Parathyroid adenoma (tissue), 2 donors: Measurements from ENCODE around the gene DSCAM.

Source experiments
- H2AFZ ChIP-seq: fragments of 300-600 bp; sonication (generic); one replicate; pipeline ENCODE4 v1.7.0; 2017; ENCODE audit warnings: antibody characterized with exemption, mild to moderate bottlenecking
- H3K27ac ChIP-seq: fragments of 300-600 bp; sonication (generic); one replicate; pipeline ENCODE4 v1.7.0; 2017
- H3K27me3 ChIP-seq: fragments of 300-600 bp; sonication (generic); one replicate; pipeline ENCODE4 v1.7.0; 2017; ENCODE audit warnings: low read length; ENCODE audit not compliant: control insufficient read depth, insufficient read depth
- H3K36me3 ChIP-seq: fragments of 300-600 bp; sonication (generic); one replicate; pipeline ENCODE4 v1.7.0; 2017; ENCODE audit warnings: low read length; ENCODE audit not compliant: control insufficient read depth, insufficient read depth
- H3K4me1 ChIP-seq: fragments of 300-600 bp; sonication (generic); one replicate; pipeline ENCODE4 v1.7.0; 2017; ENCODE audit warnings: control low read depth
- H3K4me2 ChIP-seq: fragments of 300-600 bp; sonication (generic); one replicate; pipeline ENCODE4 v1.7.0; 2017; ENCODE audit warnings: low read length
- H3K4me3 ChIP-seq: fragments of 300-600 bp; sonication (generic); one replicate; pipeline ENCODE4 v1.7.0; 2017; ENCODE audit warnings: low read depth, low read length
- H3K79me2 ChIP-seq: fragments of 300-600 bp; sonication (generic); one replicate; pipeline ENCODE4 v1.7.0; 2017; ENCODE audit warnings: control low read depth
- H3K9ac ChIP-seq: fragments of 300-600 bp; sonication (generic); one replicate; pipeline ENCODE4 v1.7.0; 2017; ENCODE audit warnings: mild to moderate bottlenecking
- H3K9me3 ChIP-seq: fragments of 300-600 bp; sonication (generic); one replicate; pipeline ENCODE4 v1.7.0; 2017; ENCODE audit warnings: low read length; ENCODE audit not compliant: control insufficient read depth
- CTCF ChIP-seq: fragments of 300-600 bp; sonication (generic); IDR thresholded peaks from one replicate; pipeline ENCODE4 v1.7.0; 2017; ENCODE audit warnings: antibody characterized with exemption, mild to moderate bottlenecking
- donor health status: primary hyperparathyroidism.

Gene DSCAM

GRCh38 chr21:40250514-40251294 lies 596.3 kb downstream of the DSCAM start:
- Histone ChIP-seq H3K79me2 (no peaks in the 10 kb centered on the region), H3K27ac (no peak overlapping the region), H3K9me3 (no peaks in the 10 kb centered on the region), H3K4me1 (no peaks in the 10 kb centered on the region), H2AFZ (no peak overlapping the region), H3K9ac (no peak overlapping the region), H3K36me3 (no peaks in the 10 kb centered on the region), H3K4me2 (no peak overlapping the region), H3K4me3 (no peak overlapping the region), H3K27me3 (no peaks in the 10 kb centered on the region)
- no peak for TF ChIP-seq CTCF

GRCh38 chr21:40244981-40245380 lies 602.0 kb downstream of the DSCAM start:
- Histone ChIP-seq H3K79me2 (no peaks in the 10 kb centered on the region), H3K27me3 (no peaks in the 10 kb centered on the region), H3K9ac (no peak overlapping the region), H3K4me2 (no peak overlapping the region), H3K9me3 (no peaks in the 10 kb centered on the region), H3K4me1 (no peaks in the 10 kb centered on the region), H3K36me3 (no peaks in the 10 kb centered on the region), H3K4me3 (no peak overlapping the region), H3K27ac (no peak overlapping the region), H2AFZ (no peak overlapping the region)
- TF ChIP-seq CTCF, result no peak

GRCh38 chr21:40243685-40244084 lies 603.3 kb downstream of the DSCAM start:
- no peaks in the 10 kb centered on the region for H3K36me3 ChIP-seq
- no peaks in the 10 kb centered on the region for H3K79me2 ChIP-seq
- no peak overlapping the region for H3K4me3 ChIP-seq
- no peaks in the 10 kb centered on the region for H3K27me3 ChIP-seq
- no peaks in the 10 kb centered on the region for H3K4me1 ChIP-seq
- H3K4me2 ChIP-seq, result no peak overlapping the region
- no peak for TF ChIP-seq CTCF
- H3K27ac ChIP-seq, result no peak overlapping the region
- no peak overlapping the region for H3K9ac ChIP-seq
- H3K9me3 ChIP-seq, result no peaks in the 10 kb centered on the region
- no peak overlapping the region for H2AFZ ChIP-seq

GRCh38 chr21:40242586-40243265 lies 604.2 kb downstream of the DSCAM start:
- Histone ChIP-seq H3K36me3 (no peaks in the 10 kb centered on the region), H3K79me2 (no peaks in the 10 kb centered on the region), H3K4me2 (no peak overlapping the region), H3K27ac (no peak overlapping the region), H3K4me1 (no peaks in the 10 kb centered on the region), H3K9ac (no peak overlapping the region), H3K27me3 (no peaks in the 10 kb centered on the region), H3K4me3 (no peak overlapping the region), H3K9me3 (no peaks in the 10 kb centered on the region), H2AFZ (no peak overlapping the region)
- TF ChIP-seq CTCF, result no peak
